G401 (cell line): ENCODE measurements around the gene TTPAL. TPM values are rescaled to one million over a fixed set of nuclear protein-coding genes. Genes with fewer than 3 reads are reported as not detected.

Experiments
- DNase-seq: peaks from one replicate; pipeline ENCODE4 v3.0.0-alpha.2; 2015; ENCODE audit warnings: low spot score
- in situ Hi-C: cut with HindIII; loops from 2 replicates; pipeline ENCODE4 v1.10.0; 2016; ENCODE audit warnings: low sequenced_read_pairs, mixed read lengths
- total RNA-seq: library from RNA; depleted of rRNA; stranded (reverse); fragments of >200 nt; shearing (Covaris generic); gene quantifications from 2 replicates; pipeline ENCODE4 v1.2.3, GENCODE V29; 2014

Gene TTPAL
- total RNA-seq, 1 experiment from 2014 or later = 6.1 TPM

GRCh38 chr20:44489931-44490330 lies 14.3 kb downstream of the TTPAL start:
- in situ Hi-C loops = no loop called here
- DNase-seq = no peak

DNA sequence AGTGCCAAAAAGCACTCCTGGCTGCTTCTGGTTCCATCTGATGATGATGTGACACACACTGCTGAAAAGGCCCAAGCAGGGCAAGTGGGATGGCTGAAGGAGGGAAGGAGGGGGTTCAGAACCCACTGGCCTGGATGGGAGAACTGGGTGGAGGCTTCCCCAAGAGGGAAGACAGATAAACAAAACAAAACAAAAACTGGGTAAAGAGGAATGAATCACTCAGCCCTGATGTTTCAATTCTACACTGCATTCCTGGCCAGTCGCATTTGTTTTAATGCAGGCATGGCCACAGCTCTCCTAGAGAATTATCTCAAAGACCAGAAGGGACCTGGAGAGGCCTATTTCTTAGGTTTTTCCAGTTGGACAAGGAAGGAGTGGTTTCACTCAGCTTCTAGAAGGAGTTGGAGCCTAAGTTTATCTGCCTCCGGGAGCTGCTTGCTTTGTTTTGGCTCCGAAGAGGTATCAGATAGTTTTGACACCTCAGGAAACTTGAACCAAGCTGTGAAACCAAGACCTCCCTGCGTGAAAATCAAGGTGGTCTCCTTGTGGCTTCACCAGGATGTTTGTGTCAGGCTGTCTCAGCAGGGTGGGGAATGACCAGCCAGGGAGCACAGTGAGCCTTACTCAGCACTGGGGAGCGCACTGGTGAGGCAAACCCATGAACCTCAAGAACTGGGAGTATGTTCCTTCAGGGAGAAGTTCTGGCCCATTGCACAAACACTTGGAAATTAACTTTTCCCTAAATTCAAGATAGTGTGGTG lies 16.1 kb downstream of the TTPAL start:
- DNase-seq = no peak
- in situ Hi-C loops = no loop called here

DNA sequence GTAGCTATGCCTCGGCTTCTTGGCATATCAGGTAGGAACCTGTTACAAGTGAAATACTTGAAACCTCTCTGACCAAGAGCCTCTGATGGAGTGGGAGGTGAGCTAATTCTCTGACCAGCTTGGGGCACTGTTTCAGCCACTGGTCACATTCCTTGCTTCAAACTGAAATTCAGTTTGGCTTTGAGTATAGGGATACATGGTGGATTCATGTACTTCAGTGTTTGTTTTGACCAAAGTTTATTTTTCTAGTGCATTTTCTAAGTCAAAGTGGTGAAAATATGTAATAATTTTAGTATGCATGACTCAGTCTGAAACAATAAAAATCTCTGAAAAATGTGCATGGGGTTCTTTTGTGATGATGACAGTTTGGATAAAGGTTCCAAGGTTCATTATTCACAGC lies 18.6 kb downstream of the TTPAL start:
- no peak for DNase-seq
- in situ Hi-C loops = no loop called here

DNA sequence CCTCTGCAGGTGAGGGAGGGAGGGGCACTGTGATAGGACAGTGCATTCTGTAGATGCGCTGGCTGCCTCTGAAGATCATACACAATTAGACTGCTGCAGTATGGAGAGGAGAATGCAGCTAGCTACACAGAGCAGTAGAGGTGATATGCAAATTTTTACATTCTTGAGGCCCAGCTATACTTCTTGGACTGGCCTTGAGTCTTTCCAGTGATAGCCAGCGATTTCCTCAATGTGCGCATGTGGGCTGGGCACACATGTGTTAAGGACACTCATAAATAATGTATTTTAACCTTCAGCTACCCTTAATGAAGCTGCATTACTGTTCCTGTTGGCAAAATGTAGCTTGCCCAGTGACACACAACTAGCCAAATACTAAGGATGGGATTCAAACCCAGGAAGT lies 19.0 kb downstream of the TTPAL start:
- DNase-seq = no peak
- in situ Hi-C loops = no loop called here

DNA sequence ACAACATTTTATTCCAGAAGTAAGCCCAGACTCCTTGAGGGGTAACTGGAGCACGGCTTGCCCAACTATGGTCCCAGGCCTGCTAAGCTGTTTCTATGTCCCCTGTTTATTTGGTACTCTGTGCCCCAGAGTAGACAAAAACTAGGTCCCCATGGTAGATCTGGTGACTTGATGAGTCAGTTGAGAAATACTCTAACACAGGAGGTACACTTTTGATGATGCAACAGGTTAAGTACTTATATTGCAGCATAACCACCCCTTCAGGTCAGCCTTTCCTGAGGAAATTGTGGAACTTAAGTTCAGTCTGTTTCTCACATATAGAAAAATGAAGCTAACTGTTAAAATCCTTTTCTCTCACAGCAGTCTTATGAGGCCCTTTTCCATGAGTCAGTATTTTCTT lies 19.6 kb downstream of the TTPAL start:
- DNase-seq = no peak
- in situ Hi-C loops = no loop called here

GRCh38 chr20:44495802-44496481 lies 20.3 kb downstream of the TTPAL start:
- DNase-seq = no peak
- in situ Hi-C loops = no loop called here

DNA sequence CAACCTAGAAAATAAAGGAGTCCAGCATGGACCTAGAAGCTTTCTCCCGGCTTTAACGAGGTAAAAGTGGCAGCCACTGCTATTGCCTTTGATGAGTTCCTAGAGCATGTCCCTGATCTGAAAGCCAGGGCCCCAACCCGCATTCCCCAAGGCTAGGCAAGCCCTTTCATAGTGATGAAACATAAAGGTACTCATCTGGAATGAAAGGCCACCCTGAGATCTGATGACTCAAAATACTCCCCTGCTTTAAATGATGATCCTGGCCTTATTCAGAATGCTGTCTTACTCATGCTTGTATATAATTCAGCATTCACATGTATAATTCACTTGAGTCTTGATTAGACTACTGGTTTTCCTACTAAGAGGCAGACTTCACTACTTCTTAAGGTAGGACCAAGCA lies 21.3 kb downstream of the TTPAL start:
- DNase-seq = no peak
- in situ Hi-C loops = no loop called here

- no peak for DNase-seq
- in situ Hi-C loops = no loop called here
Observed at GRCh38 chr20:44497761-44498160, 22.1 kb downstream of the TTPAL start.

DNA sequence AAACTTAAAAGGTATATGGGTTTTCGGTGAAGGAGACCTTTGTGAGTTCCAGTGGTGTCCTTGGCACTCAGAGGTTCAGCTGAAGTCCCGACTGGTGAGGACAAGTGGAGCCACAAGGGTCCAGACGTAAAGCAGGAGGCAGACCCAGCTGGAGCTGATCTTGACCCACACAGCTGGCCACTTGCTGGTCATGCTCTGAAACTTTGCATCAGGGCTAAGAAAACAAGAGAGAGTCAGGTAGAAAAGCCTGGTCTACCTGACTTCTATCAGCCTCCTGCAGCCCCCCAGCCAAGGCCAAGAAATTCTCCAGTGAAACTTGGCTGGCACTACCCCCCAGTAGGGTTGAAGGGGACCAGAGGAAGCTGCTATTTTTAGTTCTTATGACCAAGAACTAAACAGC lies 24.5 kb downstream of the TTPAL start:
- in situ Hi-C loops = no loop called here
- no peak for DNase-seq

DNA sequence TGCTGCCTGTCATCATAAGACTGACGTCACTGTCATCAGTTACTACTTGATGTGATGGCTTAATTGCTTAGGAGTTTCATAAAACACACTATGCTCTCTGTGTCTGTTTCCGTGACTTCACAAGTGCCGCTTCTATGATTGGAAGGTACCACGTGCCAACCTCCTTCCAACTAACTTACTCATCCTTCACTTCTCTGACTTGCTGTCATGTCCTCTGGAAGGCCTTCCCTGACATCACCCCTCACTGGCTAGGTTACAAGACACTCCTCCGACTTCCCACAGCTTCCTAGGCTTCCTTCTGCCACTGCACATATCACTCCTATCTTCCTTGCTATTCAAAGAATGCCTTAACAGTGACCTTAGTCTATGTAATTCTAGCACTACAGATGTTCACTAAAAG lies 25.8 kb downstream of the TTPAL start:
- in situ Hi-C loops = no loop called here
- DNase-seq = no peak

GRCh38 chr20:44502968-44503367 lies 27.3 kb downstream of the TTPAL start:
- no peak for DNase-seq
- in situ Hi-C loops = no loop called here

DNA sequence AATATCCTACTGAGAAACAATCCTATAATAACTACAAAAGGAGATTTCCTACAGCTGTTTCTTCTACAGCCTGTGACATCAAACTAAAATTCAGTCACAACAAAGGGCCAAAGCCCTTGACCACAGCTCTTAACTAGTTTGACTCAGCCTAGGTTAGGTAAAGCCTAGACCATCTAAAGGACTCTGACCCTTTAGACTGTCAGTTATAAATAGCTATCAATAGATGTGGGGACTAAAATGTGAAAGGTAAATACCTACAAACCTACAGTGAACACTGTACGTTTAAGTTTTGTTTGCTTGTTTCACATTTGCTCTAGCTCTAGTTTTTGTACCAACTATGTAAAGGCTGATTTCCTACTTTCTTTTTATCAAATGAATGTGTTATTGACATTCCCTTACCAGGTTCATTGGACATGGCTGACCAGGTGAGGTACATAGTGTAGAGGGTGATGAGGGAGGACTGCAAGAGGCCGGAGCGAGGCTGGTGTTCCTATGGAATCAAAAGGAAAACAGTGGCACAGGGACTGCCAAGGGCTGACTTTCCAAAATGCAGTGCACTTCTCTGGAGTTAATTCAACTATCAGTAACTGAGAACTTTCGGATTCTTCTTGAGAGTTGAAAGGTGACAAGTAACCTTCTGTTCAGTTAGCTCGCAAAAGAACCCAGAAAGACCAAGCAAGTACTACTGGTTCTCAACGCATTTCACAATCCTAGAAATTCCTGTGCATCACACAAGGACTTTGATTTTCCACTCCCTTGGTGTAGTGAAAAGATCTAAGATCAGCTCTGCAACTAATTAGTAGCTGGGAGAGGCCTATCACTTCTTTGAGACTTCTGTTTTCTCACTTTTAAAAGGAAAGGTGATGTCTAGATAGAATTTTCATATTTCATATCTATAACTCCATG lies 29.0 kb downstream of the TTPAL start:
- in situ Hi-C loops = no loop called here

GRCh38 chr20:44509762-44510161 lies 34.1 kb downstream of the TTPAL start:
- in situ Hi-C loops = no loop called here
- no peak for DNase-seq

More for the DNA sequence above, 29.0 kb downstream of the TTPAL start:
- DNase-seq = no peak

DNA sequence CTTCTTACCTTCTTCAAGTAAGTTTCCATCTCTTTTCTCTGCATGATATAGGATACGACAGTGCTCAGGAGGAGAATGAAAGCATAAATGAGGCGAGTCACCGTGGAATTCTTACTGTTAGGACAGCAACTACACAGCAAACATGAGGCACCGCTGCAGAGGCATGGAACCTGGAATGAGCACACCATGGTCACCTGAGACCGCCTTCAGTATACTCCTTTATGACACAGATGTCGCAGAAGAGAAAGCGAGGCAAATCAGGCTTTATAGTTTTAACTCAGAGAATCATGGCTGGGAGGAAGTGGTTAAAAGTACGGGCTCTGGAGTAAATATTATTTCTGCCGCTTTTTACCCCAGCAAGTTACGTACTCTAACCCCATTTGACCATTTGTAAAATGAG lies 38.2 kb downstream of the TTPAL start:
- DNase-seq = no peak
- in situ Hi-C loops = no loop called here

DNA sequence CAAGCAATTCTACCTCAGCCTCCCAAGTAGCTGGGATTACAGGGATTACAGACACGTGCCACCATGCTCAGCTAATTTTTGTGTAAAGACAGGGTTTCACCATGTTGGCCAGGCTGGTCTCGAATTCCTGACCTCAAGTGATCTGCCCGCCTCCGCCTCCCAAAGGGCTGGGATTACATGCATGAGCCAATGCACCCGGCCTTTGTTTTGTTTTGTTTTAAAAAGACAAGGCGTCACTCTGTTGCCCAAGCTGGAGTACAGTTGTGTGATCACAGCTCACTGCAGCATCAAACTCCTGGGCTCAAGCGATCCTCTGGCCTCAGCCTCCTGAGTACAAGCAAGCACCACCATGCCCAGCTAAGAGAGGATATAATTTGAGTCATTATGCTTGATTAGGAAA lies 40.8 kb downstream of the TTPAL start:
- in situ Hi-C loops = no loop called here
- DNase-seq = no peak

- no peak for DNase-seq
- in situ Hi-C loops = no loop called here
Observed at GRCh38 chr20:44517454-44517853, 41.8 kb downstream of the TTPAL start.

- DNase-seq = no peak
- in situ Hi-C loops = no loop called here
Observed at GRCh38 chr20:44518248-44518647, 42.6 kb downstream of the TTPAL start.

GRCh38 chr20:44520881-44521280 lies 45.2 kb downstream of the TTPAL start:
- in situ Hi-C loops = no loop called here
- DNase-seq = no peak

- in situ Hi-C loops = no loop called here
- DNase-seq = peak; percentile 98
Observed at GRCh38 chr20:44521484-44522481, 46.1 kb downstream of the TTPAL start, which contains the start of gene SERINC3. Gene SERINC3 (minus strand): TSS chr20:44522070. CDS start chr20:44521951, 119 bp downstream.
